PC-9 (cell line): ENCODE measurements around the gene SCT. TPM values are rescaled to one million over a fixed set of nuclear protein-coding genes. Genes with fewer than 3 reads are reported as not detected.

Source experiments
- BruUV-seq: library from RNA; stranded (reverse); fragments of 400-500 nt; replicated peaks from 2 replicates; lab custom pipeline; 2021; lab: Mats Ljungman, UMichigan
- CTCF ChIA-PET: fragments of 300-600 bp; sonication (Branson Sonifier 250); formaldehyde crosslinking; loops from one replicate; lab custom pipeline; 2022; ENCODE audit warnings: antibody characterized with exemption; lab: Charles Lee
- POLR2A ChIA-PET: fragments of 300-600 bp; sonication (Branson Sonifier 250); formaldehyde crosslinking; loops from one replicate; lab custom pipeline; 2022; ENCODE audit warnings: antibody characterized with exemption; ENCODE audit not compliant: unreplicated experiment; lab: Charles Lee
- DNase-seq, 2 experiments: peaks; one replicate each; pipeline versions ENCODE4 v3.0.0 to v3.0.0-alpha.2; 2015 to 2022; ENCODE audit warnings: mixed read lengths in 1 of 2
- H2AFZ ChIP-seq: fragments of 200-600 bp; sonication (generic); 2 replicates; pipeline ENCODE4 v1.8.1; 2017; ENCODE audit warnings: antibody characterized with exemption
- H3F3A ChIP-seq: fragments of 200-600 bp; sonication (generic); 2 replicates; pipeline ENCODE4 v1.8.1; 2017; ENCODE audit warnings: antibody characterized with exemption, mild to moderate bottlenecking, low read depth; ENCODE audit not compliant: insufficient read depth
- H3K27ac ChIP-seq: fragments of 200-600 bp; sonication (generic); 2 replicates; pipeline ENCODE4 v1.6.1; 2016; ENCODE audit warnings: mixed run types
- H3K27me3 ChIP-seq: fragments of 200-600 bp; sonication (generic); 2 replicates; pipeline ENCODE4 v1.6.1; 2016; ENCODE audit warnings: low read depth, mixed run types; ENCODE audit not compliant: insufficient read depth
- H3K36me3 ChIP-seq: fragments of 200-600 bp; sonication (generic); 2 replicates; pipeline ENCODE4 v1.6.1; 2016; ENCODE audit warnings: low read depth, mixed run types
- H3K4me1 ChIP-seq: fragments of 200-600 bp; sonication (generic); replicated peaks from 2 replicates; pipeline ENCODE4 v1.6.1; 2016; ENCODE audit warnings: mixed run types; ENCODE audit not compliant: insufficient read depth
- H3K4me2 ChIP-seq: fragments of 200-600 bp; sonication (generic); 2 replicates; pipeline ENCODE4 v1.6.1; 2017; ENCODE audit warnings: mixed run types
- H3K4me3 ChIP-seq: fragments of 200-600 bp; sonication (generic); 2 replicates; pipeline ENCODE4 v1.6.1; 2016; ENCODE audit warnings: mixed run types
- H3K79me2 ChIP-seq: fragments of 200-600 bp; sonication (generic); 2 replicates; pipeline ENCODE4 v1.6.1; 2017; ENCODE audit warnings: low read depth, mixed run types
- H3K9me2 ChIP-seq: fragments of 200-600 bp; sonication (generic); 2 replicates; pipeline ENCODE4 v1.8.1; 2017; ENCODE audit warnings: mild to moderate bottlenecking; ENCODE audit not compliant: insufficient read depth
- H3K9me3 ChIP-seq: fragments of 200-600 bp; sonication (generic); 2 replicates; pipeline ENCODE4 v1.8.1; 2016; ENCODE audit warnings: low read depth; ENCODE audit not compliant: insufficient read depth
- H4K20me1 ChIP-seq: fragments of 200-600 bp; sonication (generic); 2 replicates; pipeline ENCODE4 v1.8.1; 2017; ENCODE audit not compliant: insufficient read depth
- CTCF ChIP-seq: fragments of 200-600 bp; sonication (generic); conservative IDR thresholded peaks from 2 replicates; pipeline ENCODE4 v1.6.1; 2017; ENCODE audit warnings: mixed run types, antibody characterized with exemption, mild to moderate bottlenecking, moderate library complexity
- EZH2 ChIP-seq: fragments of 200-600 bp; sonication (generic); IDR thresholded peaks from 2 replicates; pipeline ENCODE4 v1.8.0; 2017; ENCODE audit warnings: antibody characterized with exemption, low read depth
- intact Hi-C: fragments of 100-400 bp; cut with micrococcal nuclease; formaldehyde crosslinking; loops from one replicate; pipeline ENCODE4 v1.10.0; 2022; ENCODE audit not compliant: unreplicated experiment
- total RNA-seq: library from RNA; stranded (reverse); gene quantifications from 2 replicates; pipeline ENCODE4 v1.2.3, GENCODE V29; 2021

The SCT gene
- total RNA-seq, 1 experiment from 2014 or later: not detected

GRCh38 chr11:615504-616319, 11.3 kb downstream of the SCT start, which contains the start of gene IRF7:
Gene IRF7 (minus strand): TSS chr11:615950. CDS start chr11:615364, 586 bp downstream.
- TF ChIP-seq EZH2: no peak
- TF ChIP-seq CTCF: no peak
- Histone ChIP-seq H3K79me2 (no peaks in the 10 kb centered on the region), H3K27ac (peak within 1 kb of the TSS; percentile 65), H3K4me2 (peak within 1 kb of the TSS; percentile 78), H3K9me3 (no peaks in the 10 kb centered on the region), H3F3A (peaks cover 13% of the 10 kb centered on the region), H3K9me2 (no peaks in the 10 kb centered on the region), H3K36me3 (no peaks in the 10 kb centered on the region), H2AFZ (no peak within 1 kb of the TSS), H3K27me3 (no peaks in the 10 kb centered on the region), H3K4me3 (peak within 1 kb of the TSS; percentile 59), H3K4me1 (no peaks in the 10 kb centered on the region), H4K20me1 (peaks cover 7% of the 10 kb centered on the region)
- intact Hi-C loops: no loop called here
- DNase-seq: peak; percentile 75 to 87
- ChIA-PET POLR2A (interaction anchor here (0.6 kb wide), 3 partner anchors 40 to 153 kb away, joined by 3 to 6 read pairs (median 4); no protein-coding TSS in a partner anchor), CTCF (no interaction called here)
- no TSS peak for BruUV-seq

DNA sequence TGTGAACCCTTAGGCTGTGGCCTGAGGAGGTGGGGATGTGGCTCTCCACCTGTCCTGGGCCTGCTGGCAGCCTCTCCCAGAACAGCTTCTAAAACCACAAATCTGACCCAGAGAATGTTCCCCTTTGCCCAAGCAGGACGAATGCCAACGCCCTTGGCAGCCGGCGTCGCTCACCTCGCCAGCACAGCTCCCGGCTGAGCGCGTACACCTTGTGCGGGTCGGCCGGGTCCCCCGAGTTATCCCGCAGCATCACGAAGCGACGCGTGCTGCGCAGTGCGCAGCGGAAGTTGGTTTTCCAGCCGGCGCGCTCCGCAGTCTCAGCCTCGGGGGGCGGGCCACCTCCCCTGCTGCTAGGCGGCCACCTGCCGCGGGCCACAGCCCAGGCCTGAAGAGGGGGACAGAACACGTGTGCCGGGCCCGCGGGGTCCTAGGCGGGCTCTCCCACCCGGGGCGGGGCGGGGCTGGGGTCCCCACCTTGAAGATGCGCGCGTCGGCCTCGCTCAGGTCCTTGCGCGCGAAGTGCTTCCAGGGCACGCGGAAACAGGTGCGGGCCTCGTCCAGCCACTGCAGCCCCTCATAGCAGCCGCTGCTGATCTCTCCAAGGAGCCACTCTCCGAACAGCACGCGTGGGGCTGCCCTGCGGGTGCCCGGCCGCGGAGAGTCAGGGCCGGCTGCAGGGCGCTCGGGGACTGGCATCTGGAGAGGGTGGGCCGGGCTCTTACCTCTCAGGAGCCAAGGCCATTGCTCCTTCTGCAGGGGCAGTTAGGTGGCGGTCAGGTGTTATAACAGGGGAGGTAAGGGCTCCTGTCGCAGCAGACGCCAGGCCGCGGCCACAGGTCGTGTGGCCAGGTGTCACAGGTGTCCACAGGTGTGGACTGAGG, 12.1 kb downstream of the SCT start:
- peak overlapping the region; percentile 78 for H3K4me2 ChIP-seq
- peak overlapping the region; percentile 59; the same call in 1 of the 2 replicates for H3K4me3 ChIP-seq
- H3K36me3 ChIP-seq: no peaks in the 10 kb centered on the region
- ChIA-PET POLR2A (interaction anchor here (0.5 to 0.6 kb wide), 3 partner anchors 39 to 153 kb away, joined by 3 to 6 read pairs (median 3); partner anchors contain the start of gene TALDO1), CTCF (no interaction called here)
- peaks cover 7% of the 10 kb centered on the region for H4K20me1 ChIP-seq
- BruUV-seq: TSS peak; percentile 70
- intact Hi-C loops: no loop called here
- peaks cover 13% of the 10 kb centered on the region for H3F3A ChIP-seq
- no peak overlapping the region for H2AFZ ChIP-seq
- H3K27ac ChIP-seq: peak overlapping the region; percentile 65
- H3K79me2 ChIP-seq: no peaks in the 10 kb centered on the region
- no peaks in the 10 kb centered on the region for H3K27me3 ChIP-seq
- DNase-seq: peak in 1 of 2 experiments; percentile 12
- H3K9me3 ChIP-seq: no peaks in the 10 kb centered on the region
- H3K4me1 ChIP-seq: no peaks in the 10 kb centered on the region
- TF ChIP-seq CTCF (no peak), EZH2 (no peak)
- no peaks in the 10 kb centered on the region for H3K9me2 ChIP-seq

DNA sequence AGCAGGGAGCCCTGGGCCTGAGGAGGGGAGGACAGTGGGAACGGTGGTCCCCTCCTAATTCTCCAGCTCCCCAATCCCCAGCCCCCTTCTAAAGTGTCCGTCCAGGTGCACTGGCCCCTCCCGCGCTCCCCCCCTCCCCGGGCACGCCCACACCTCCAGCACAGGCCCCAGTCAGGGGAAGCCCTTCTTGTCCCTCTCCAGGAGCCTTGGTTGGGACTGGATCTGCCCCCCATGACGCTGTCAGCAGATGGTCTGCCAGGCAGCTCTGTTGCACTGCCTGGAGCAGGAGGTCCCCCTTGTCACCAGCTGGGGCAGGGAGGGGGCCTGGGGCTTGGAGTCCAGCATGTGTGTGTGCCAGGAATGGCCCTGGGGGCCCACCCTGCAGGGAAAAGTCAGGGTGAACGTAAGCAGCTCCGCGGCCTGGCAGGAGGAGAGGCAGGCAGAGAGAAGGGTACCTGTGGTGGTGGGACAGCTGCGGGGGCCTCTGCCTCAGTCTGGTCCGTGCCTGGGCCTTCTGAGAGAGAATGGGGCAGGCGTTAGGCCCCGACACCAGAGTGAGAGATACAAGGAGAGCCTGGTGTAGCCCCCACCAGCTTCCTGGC, 12.9 kb downstream of the SCT start:
- H3K36me3 ChIP-seq: no peaks in the 10 kb centered on the region
- H3K27ac ChIP-seq: no peak overlapping the region
- POLR2A ChIA-PET: no interaction called here
- peaks cover 7% of the 10 kb centered on the region for H4K20me1 ChIP-seq
- no peaks in the 10 kb centered on the region for H3K79me2 ChIP-seq
- TF ChIP-seq EZH2 (no peak), CTCF (no peak)
- peaks cover 13% of the 10 kb centered on the region for H3F3A ChIP-seq
- no peaks in the 10 kb centered on the region for H3K4me1 ChIP-seq
- H3K9me2 ChIP-seq: no peaks in the 10 kb centered on the region
- no peak overlapping the region for H2AFZ ChIP-seq
- BruUV-seq: no TSS peak
- H3K27me3 ChIP-seq: no peaks in the 10 kb centered on the region
- no peak for DNase-seq
- intact Hi-C loops: no loop called here
- H3K4me3 ChIP-seq: no peak overlapping the region
- H3K4me2 ChIP-seq: peak overlapping the region; percentile 38; the same call in 1 of the 2 replicates
- H3K9me3 ChIP-seq: no peaks in the 10 kb centered on the region
- CTCF ChIA-PET: no interaction called here
